AG09309 (cell line): Measurements from ENCODE around the gene ICE1.

Source experiments
- DNase-seq: peaks from one replicate; pipeline ENCODE4 v3.0.0-alpha.2; 2010; ENCODE audit warnings: low read depth
- H3K4me3 ChIP-seq: 2 replicates; pipeline ENCODE4 v1.5.1; 2011; ENCODE audit warnings: mild to moderate bottlenecking, low read depth, low read length, moderate library complexity; ENCODE audit not compliant: control insufficient read depth
- CTCF ChIP-seq: IDR thresholded peaks from 2 replicates; pipeline ENCODE4 v1.5.1; 2011; ENCODE audit warnings: mild to moderate bottlenecking, low read depth, low read length, inconsistent platforms; ENCODE audit not compliant: insufficient read depth, control insufficient read depth; ENCODE audit errors: missing control alignments

Gene ICE1

GRCh38 chr5:5378531-5378930 is 43.9 kb upstream of the ICE1 start:
- no peak for DNase-seq
- TF ChIP-seq CTCF, result no peak
- no peak overlapping the region for H3K4me3 ChIP-seq

GRCh38 chr5:5380298-5380697 is 42.2 kb upstream of the ICE1 start:
- TF ChIP-seq CTCF, result no peak
- DNase-seq, result no peak
- H3K4me3 ChIP-seq, result no peak overlapping the region

- no peak overlapping the region for H3K4me3 ChIP-seq
- DNase-seq, result no peak
- TF ChIP-seq CTCF, result no peak
Measured at GRCh38 chr5:5381310-5381913, 41.1 kb upstream of the ICE1 start.

- no peak for TF ChIP-seq CTCF
- H3K4me3 ChIP-seq, result no peak overlapping the region
- no peak for DNase-seq
Measured at GRCh38 chr5:5383461-5383860, 39.0 kb upstream of the ICE1 start.

- no peak overlapping the region for H3K4me3 ChIP-seq
- TF ChIP-seq CTCF, result no peak
- DNase-seq, result no peak
Measured at GRCh38 chr5:5384660-5385330, 37.7 kb upstream of the ICE1 start.

- no peak for DNase-seq
- no peak overlapping the region for H3K4me3 ChIP-seq
- TF ChIP-seq CTCF, result no peak
Measured at GRCh38 chr5:5385331-5385662, 37.2 kb upstream of the ICE1 start.
